Cardiac muscle cell (in vitro differentiated cells and primary cell): Measurements from ENCODE around the gene TSKU. TPM values are rescaled to one million over a fixed set of nuclear protein-coding genes. Genes with fewer than 3 reads are reported as not detected.
A peak's percentile ranks its signal among the peaks of the same experiment; 100 is the strongest.

Source experiments
- DNase-seq, 2 donors: peaks; one replicate each; pipeline versions ENCODE4 v3.0.0 to v3.0.0-alpha.2; 2010 to 2017; ENCODE audit warnings: low read depth in 1 of 2, low spot score in 1 of 2
- H3K27ac ChIP-seq: fragments of 200-600 bp; sonication (generic); 2 replicates; pipeline ENCODE4 v1.5.1; 2016
- H3K27me3 ChIP-seq: fragments of 200-600 bp; sonication (generic); 2 replicates; pipeline ENCODE4 v1.6.0; 2016; ENCODE audit warnings: control low read depth
- H3K36me3 ChIP-seq: fragments of 200-600 bp; sonication (generic); 2 replicates; pipeline ENCODE4 v1.5.1; 2016; ENCODE audit warnings: control low read depth
- H3K4me1 ChIP-seq: fragments of 200-600 bp; sonication (generic); 2 replicates; pipeline ENCODE4 v1.8.1; 2017; ENCODE audit warnings: low read depth, mild to moderate bottlenecking, mixed run types
- H3K4me3 ChIP-seq: fragments of 200-600 bp; sonication (generic); 2 replicates; pipeline ENCODE4 v1.5.1; 2016; ENCODE audit warnings: mild to moderate bottlenecking
- H3K9me3 ChIP-seq: fragments of 200-600 bp; sonication (generic); 2 replicates; pipeline ENCODE4 v1.5.1; 2017; ENCODE audit warnings: low read depth, mild to moderate bottlenecking, control low read depth
- CTCF ChIP-seq: IDR thresholded peaks from 2 replicates; pipeline ENCODE4 v1.5.1; 2012; ENCODE audit warnings: low read depth, mild to moderate bottlenecking, low read length
- polyA plus RNA-seq: library from polyadenylated mRNA; unstranded; fragments of >200 nt; fragmentation: Nextera tagmentation; extraction: Ambion mirVana; gene quantifications from 2 replicates; pipeline ENCODE4 v1.2.1, GENCODE V29; 2016
- total RNA-seq: library from RNA; depleted of rRNA; stranded (reverse); fragments of >200 nt; gene quantifications from 2 replicates; pipeline ENCODE4 v1.2.3, GENCODE V29; 2016

The TSKU gene
- total and polyA plus RNA-seq, 2 experiments from 2014 or later = 33.4 to 33.6 TPM

DNA sequence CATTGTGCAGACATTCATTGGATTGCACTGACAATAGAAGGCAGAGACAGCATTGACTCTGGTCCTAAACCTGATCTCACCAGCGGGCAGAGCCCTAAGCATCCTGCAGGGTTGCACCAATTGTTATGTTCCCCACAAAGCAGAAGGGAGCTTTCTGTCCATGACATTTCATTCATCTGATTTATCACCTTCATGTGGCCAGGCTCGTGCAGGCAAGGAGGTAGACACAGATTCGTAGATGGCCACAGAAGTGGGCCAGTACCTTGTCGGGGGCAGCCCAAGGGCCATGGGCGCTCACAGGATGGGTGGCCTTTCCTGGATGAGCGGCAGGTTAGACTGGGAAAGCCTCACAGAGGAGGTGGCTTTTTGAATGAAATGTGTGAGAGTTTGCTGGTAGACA, 2.9 kb downstream of the TSKU start:
- Histone ChIP-seq H3K36me3 (no peaks in the 10 kb centered on the region), H3K4me1 (peaks cover 14% of the 10 kb centered on the region), H3K27ac (no peak overlapping the region), H3K9me3 (no peaks in the 10 kb centered on the region), H3K4me3 (no peak overlapping the region), H3K27me3 (no peaks in the 10 kb centered on the region)
- no peak for TF ChIP-seq CTCF
- no peak for DNase-seq

- no peaks in the 10 kb centered on the region for H3K36me3 ChIP-seq
- H3K9me3 ChIP-seq = no peaks in the 10 kb centered on the region
- no peak for TF ChIP-seq CTCF
- H3K27ac ChIP-seq = no peak overlapping the region
- peaks cover 10% of the 10 kb centered on the region for H3K4me1 ChIP-seq
- no peak overlapping the region for H3K4me3 ChIP-seq
- H3K27me3 ChIP-seq = no peaks in the 10 kb centered on the region
- DNase-seq = no peak
These were observed 3.4 kb downstream of the TSKU start for GRCh38 chr11:76786441-76787014.

DNA sequence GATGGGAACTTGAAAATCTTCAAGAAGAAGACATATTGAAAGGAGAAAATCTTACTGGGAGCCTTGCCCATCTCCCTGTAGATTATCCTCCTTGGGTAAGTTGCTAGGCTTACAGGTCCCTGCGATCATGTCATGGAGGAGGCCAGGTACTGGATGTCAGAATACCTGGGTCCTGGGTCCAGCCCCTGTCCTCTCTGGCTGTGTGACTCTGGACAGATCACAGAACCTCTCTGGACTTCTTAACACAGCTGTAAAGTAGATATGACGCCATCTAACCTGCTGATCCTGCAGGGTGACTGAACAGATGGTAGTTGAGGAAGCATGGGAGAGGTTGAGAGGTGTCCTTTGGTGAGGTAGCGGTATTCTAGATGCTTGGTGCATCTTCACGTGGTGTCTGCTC, 4.1 kb downstream of the TSKU start:
- H3K27me3 ChIP-seq = no peaks in the 10 kb centered on the region
- no peak for TF ChIP-seq CTCF
- peaks cover 8% of the 10 kb centered on the region for H3K4me1 ChIP-seq
- DNase-seq = no peak
- H3K27ac ChIP-seq = no peak overlapping the region
- no peaks in the 10 kb centered on the region for H3K36me3 ChIP-seq
- H3K4me3 ChIP-seq = no peak overlapping the region
- H3K9me3 ChIP-seq = no peaks in the 10 kb centered on the region

GRCh38 chr11:76787911-76788596, 4.9 kb downstream of the TSKU start:
- H3K27ac ChIP-seq = no peak overlapping the region
- no peaks in the 10 kb centered on the region for H3K36me3 ChIP-seq
- H3K4me3 ChIP-seq = no peak overlapping the region
- no peaks in the 10 kb centered on the region for H3K27me3 ChIP-seq
- H3K4me1 ChIP-seq = peaks cover 9% of the 10 kb centered on the region
- TF ChIP-seq CTCF = no peak
- DNase-seq = peak in 1 of 2 donors; percentile 60
- no peaks in the 10 kb centered on the region for H3K9me3 ChIP-seq

- TF ChIP-seq CTCF = no peak
- peaks cover 17% of the 10 kb centered on the region for H3K4me1 ChIP-seq
- H3K27me3 ChIP-seq = no peaks in the 10 kb centered on the region
- H3K27ac ChIP-seq = no peak overlapping the region
- H3K4me3 ChIP-seq = no peak overlapping the region
- no peak for DNase-seq
- H3K36me3 ChIP-seq = no peaks in the 10 kb centered on the region
- no peaks in the 10 kb centered on the region for H3K9me3 ChIP-seq
These were observed 5.7 kb downstream of the TSKU start for GRCh38 chr11:76788661-76789442.
